Gastroesophageal sphincter (tissue), 4 donors: Measurements from ENCODE around the gene PDAP1. TPM values are rescaled to one million over a fixed set of nuclear protein-coding genes. Genes with fewer than 3 reads are reported as not detected.
"Not testable (repeated sequence)": the region's sequence is repeated elsewhere in the genome, so short reads cannot be mapped to it uniquely, and the experiment has no call there.

Experiments
- ATAC-seq: fragments of 150-250 bp; one replicate; pipeline ENCODE4 v1.9.1; 2016; ENCODE audit warnings: mild to moderate bottlenecking, moderate library complexity
- H3K27ac ChIP-seq, 4 donors: fragments of 200-600 bp; sonication (generic) in 3 of 4; 1 replicate in 3 of 4; 2 replicates in 1 of 4; pipeline ENCODE4 v1.5.1; 2016 to 2019
- H3K27me3 ChIP-seq: fragments of 200-600 bp; sonication (generic); one replicate; pipeline ENCODE4 v1.5.1; 2019
- H3K36me3 ChIP-seq, 2 donors: fragments of 200-600 bp; sonication (generic); one replicate each; pipeline ENCODE4 v1.5.1; 2019; ENCODE audit warnings: control low read depth in 1 of 2
- H3K4me1 ChIP-seq, 3 donors: fragments of 200-600 bp; sonication (generic); 1 replicate in 2 of 3; 2 replicates in 1 of 3; pipeline ENCODE4 v1.5.1; 2016 to 2019; ENCODE audit warnings: control low read depth in 2 of 3
- H3K4me3 ChIP-seq, 2 donors: fragments of 200-600 bp; sonication (generic); one replicate each; pipeline ENCODE4 v1.5.1; 2019; ENCODE audit warnings: mild to moderate bottlenecking in 1 of 2, moderate library complexity in 1 of 2
- H3K9me3 ChIP-seq, 3 donors: fragments of 200-600 bp; sonication (generic); one replicate each; pipeline ENCODE4 v1.5.1; 2017 to 2019; ENCODE audit warnings: control low read depth in 2 of 3
- CTCF ChIP-seq, 4 experiments: fragments of 200-600 bp in 2 of 4; fragments of 450-650 bp in 2 of 4; sonication (generic) in 1 of 4; IDR thresholded peaks; one replicate each; pipeline ENCODE4 v1.5.1; 2017 to 2019; ENCODE audit warnings: antibody characterized with exemption in 4 of 4, mild to moderate bottlenecking in 2 of 4, moderate library complexity in 2 of 4
- EP300 ChIP-seq: sonication (generic); formaldehyde crosslinking; IDR thresholded peaks from one replicate; pipeline ENCODE4 v1.6.1; 2017; ENCODE audit warnings: antibody characterized with exemption, mild to moderate bottlenecking
- POLR2A ChIP-seq, 2 donors: fragments of 450-650 bp; IDR thresholded peaks; one replicate each; pipeline ENCODE4 v1.6.1; 2017; ENCODE audit warnings: antibody characterized with exemption in 2 of 2, mild to moderate bottlenecking in 2 of 2, moderate library complexity in 1 of 2
- POLR2AphosphoS5 ChIP-seq: sonication (generic); formaldehyde crosslinking; IDR thresholded peaks from one replicate; pipeline ENCODE4 v1.6.1; 2017; ENCODE audit warnings: antibody characterized with exemption
- WGBS, 2 donors: methylation state at CpG; one replicate each; pipeline ENCODE4 v1.1.5; 2018; ENCODE audit warnings: low coverage in 1 of 2; 5-methylcytosine and 5-hydroxymethylcytosine counted together
- total RNA-seq, 4 donors: library from RNA; depleted of rRNA; stranded (reverse); fragments of >200 nt; gene quantifications; one replicate each; pipeline ENCODE4 v1.1.0, GENCODE V29; 2016

The PDAP1 gene
- total RNA-seq, 4 donors from 2014 or later: 91.7 to 155 (median 123) TPM

GRCh38 chr7:99355098-99355497 is 53.3 kb downstream of the PDAP1 start:
- TF ChIP-seq CTCF (IDR thresholded peaks at IDR 0.05) (no peak), POLR2A (IDR thresholded peaks at IDR 0.05) (no peak), EP300 (no peak), POLR2AphosphoS5 (no peak)
- Histone ChIP-seq H3K36me3 (peaks cover 0 to 99% of the 10 kb centered on the region in 2 donors), H3K4me1 (no peaks in the 10 kb centered on the region), H3K27ac (no peak overlapping the region), H3K4me3 (no peak overlapping the region), H3K27me3 (no peaks in the 10 kb centered on the region), H3K9me3 (no peaks in the 10 kb centered on the region)
- ATAC-seq: no peak
- 88 to 92% methylated on average over 6 of the region's 7 CpGs for WGBS, 2 donors

GRCh38 chr7:99352247-99352646 is 56.1 kb downstream of the PDAP1 start:
- no peak overlapping the region for H3K4me3 ChIP-seq
- H3K27ac ChIP-seq: no peak overlapping the region
- 96% methylated on average over 4 to 5 of the region's 5 CpGs for WGBS, 2 donors
- H3K4me1 ChIP-seq: no peaks in the 10 kb centered on the region
- H3K36me3 ChIP-seq: peaks cover 0 to 99% of the 10 kb centered on the region in 2 donors
- no peaks in the 10 kb centered on the region for H3K9me3 ChIP-seq
- ATAC-seq: no peak
- no peaks in the 10 kb centered on the region for H3K27me3 ChIP-seq
- no peak for TF ChIP-seq CTCF (IDR thresholded peaks at IDR 0.05)
- no peak for TF ChIP-seq POLR2AphosphoS5
- no peak for TF ChIP-seq EP300
- no peak for TF ChIP-seq POLR2A (IDR thresholded peaks at IDR 0.05)

- H3K36me3 ChIP-seq: peaks cover 0 to 97% of the 10 kb centered on the region in 2 donors
- not testable (repeated sequence) for H3K27me3 ChIP-seq, H3K9me3 ChIP-seq, H3K4me1 ChIP-seq, H3K4me3 ChIP-seq, H3K27ac ChIP-seq, ATAC-seq
- WGBS, 2 donors: 100% methylated on average over 2 of the region's 3 CpGs; no CpG with 5 or more reads in 1 of the 2 donors
These were observed 57.8 kb downstream of the PDAP1 start for GRCh38 chr7:99350641-99351040.

Other genes starting within 250 kb of the PDAP1 start
- under 1 TPM in 1 of 4 donors, not detected in 3; 0.27 TPM for gene KPNA7, start 200.5 kb downstream of the PDAP1 start, total RNA-seq
- gene MYH16, start 135.8 kb downstream of the PDAP1 start, total RNA-seq: not detected
- gene ARPC1A, start 82.7 kb downstream of the PDAP1 start, total RNA-seq: 100 to 1,000 TPM in 2 of 4 donors, 10 to 100 TPM in 2; 75.0 to 112 (median 98.3) TPM
- gene ARPC1B, start 33.9 kb downstream of the PDAP1 start, total RNA-seq: 100 to 1,000 TPM in 3 of 4 donors, 10 to 100 TPM in 1; 69.9 to 158 (median 138) TPM
- gene BUD31, start 372 bp upstream of the PDAP1 start, total RNA-seq: 10 to 100 TPM; 47.3 to 73.4 (median 70.0) TPM
- 10 to 100 TPM in 1 of 4 donors, 1 to 10 TPM in 3; 6.2 to 10.8 (median 7.3) TPM for gene PTCD1, start 30.2 kb upstream of the PDAP1 start, total RNA-seq
- gene CPSF4, start 30.3 kb upstream of the PDAP1 start, total RNA-seq: 10 to 100 TPM; 13.6 to 34.6 (median 23.0) TPM
- gene ATP5MF, start 57.6 kb upstream of the PDAP1 start, total RNA-seq: 100 to 1,000 TPM; 443 to 971 (median 916) TPM
- gene ZNF789, start 64.3 kb upstream of the PDAP1 start, total RNA-seq: 1 to 10 TPM; 1.4 to 4.8 (median 4.6) TPM
- gene ZNF394, start 91.7 kb upstream of the PDAP1 start, total RNA-seq: 10 to 100 TPM; 29.9 to 54.1 (median 45.1) TPM
- gene ZKSCAN5, start 96.1 kb upstream of the PDAP1 start, total RNA-seq: 10 to 100 TPM in 2 of 4 donors, 1 to 10 TPM in 2; 7.5 to 12.5 (median 10.6) TPM
- gene FAM200A, start 143.5 kb upstream of the PDAP1 start, total RNA-seq: 1 to 10 TPM; 3.5 to 8.6 (median 4.3) TPM
- gene ZNF655, start 150.0 kb upstream of the PDAP1 start, total RNA-seq: 100 to 1,000 TPM; 115 to 191 (median 116) TPM
- gene TMEM225B, start 189.7 kb upstream of the PDAP1 start, total RNA-seq: 1 to 10 TPM in 2 of 4 donors, not detected in 2; 1.6 to 2.2 TPM
- gene ZSCAN25, start 208.3 kb upstream of the PDAP1 start, total RNA-seq: 10 to 100 TPM; 10.9 to 26.5 (median 18.4) TPM